GDM1 (cell line): Measurements from ENCODE around the gene INTS14.

Experiments
- DNase-seq: peaks from one replicate; lab custom pipeline; 2025; lab: John Stamatoyannopoulos, UW

INTS14 gene

GRCh38 chr15:65530318-65531111 is 80.4 kb downstream of the INTS14 start, which contains the start of gene HACD3:
Gene HACD3 (plus strand): TSS chr15:65530463. CDS start chr15:65530632, 169 bp downstream.
- peak; percentile 88 for DNase-seq

- DNase-seq: no peak
Measured at GRCh38 chr15:65529762-65530317, 81.1 kb downstream of the INTS14 start.
